ENCODE results near the gene IL17D.
"Not testable (repeated sequence)": the region's sequence is repeated elsewhere in the genome, so short reads cannot be mapped to it uniquely, and the experiment has no call there.

Gene IL17D

GRCh38 chr13:20702915-20703779, at the start of gene IL17D:
IL17D (plus strand) TSS chr13:20703699; CDS start chr13:20704002, 303 bp downstream.
- no peak for FAIRE-seq

DNA sequence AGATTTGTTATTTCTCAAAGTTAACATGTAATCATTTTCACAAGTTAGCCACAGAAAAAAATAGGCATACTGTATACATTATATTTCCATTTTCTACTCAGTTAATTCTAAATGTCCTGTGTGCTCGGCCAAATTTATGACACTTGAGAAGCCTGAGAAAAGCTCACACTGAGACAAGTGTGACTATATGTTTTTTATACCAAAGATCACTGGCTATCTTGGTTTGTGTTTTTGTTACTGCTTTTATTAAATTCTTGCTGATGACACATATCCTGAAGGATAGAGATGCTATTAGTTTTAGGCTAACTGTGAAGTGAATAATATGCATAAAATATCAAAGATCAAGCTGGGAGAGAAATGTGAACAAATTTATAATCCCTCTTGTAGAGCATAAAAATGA, 49.3 kb upstream of the IL17D start:
- FAIRE-seq = no peak

DNA sequence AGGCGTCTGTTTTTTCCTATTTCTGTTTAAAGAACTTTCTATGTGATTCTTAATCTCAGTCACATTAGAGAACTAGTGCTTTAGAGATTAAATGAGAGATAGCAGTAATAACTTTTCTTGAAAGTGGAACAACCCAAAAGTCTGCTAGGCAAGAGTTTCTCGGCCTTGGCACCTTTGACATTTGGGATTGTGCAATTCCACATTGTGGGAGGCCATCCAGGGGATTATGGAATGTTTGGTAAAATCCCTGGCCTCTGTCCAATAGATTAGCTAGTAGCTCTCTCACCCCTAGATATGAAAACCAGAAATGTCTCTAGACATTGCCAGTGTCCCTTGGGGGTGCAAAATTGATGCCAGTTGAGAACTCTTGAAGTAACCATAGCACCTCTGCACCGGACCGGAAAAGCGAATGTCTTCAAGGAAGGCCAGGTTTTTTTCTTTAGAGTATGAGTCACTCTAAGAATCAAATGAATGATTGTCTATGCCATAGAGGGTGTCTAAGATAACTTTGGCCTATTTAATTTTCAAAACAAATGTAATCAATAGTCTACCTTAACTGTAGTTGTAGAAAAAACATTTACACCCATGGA, 45.0 kb upstream of the IL17D start:
- FAIRE-seq = no peak

DNA sequence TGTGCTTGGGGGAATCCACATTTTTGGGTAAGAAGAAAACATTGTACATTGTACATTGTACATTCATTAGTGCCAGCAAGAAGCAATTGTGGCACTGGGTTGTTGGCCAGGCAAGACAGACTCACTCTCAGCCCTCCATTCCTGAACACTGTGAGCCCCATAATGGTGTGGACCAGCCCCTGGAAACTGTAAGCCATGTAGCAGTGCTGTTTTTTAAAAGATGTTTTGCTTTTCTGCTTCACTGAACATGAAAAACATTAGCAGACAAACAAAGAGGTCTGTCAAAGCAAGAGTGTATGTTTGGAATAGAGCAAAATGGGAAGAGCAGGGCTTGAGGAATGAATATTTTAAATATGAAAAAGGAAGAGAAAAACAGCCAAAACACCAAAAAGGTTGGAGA, 39.1 kb upstream of the IL17D start:
- FAIRE-seq = no peak

GRCh38 chr13:20666948-20667347, 36.6 kb upstream of the IL17D start:
- no peak for FAIRE-seq

GRCh38 chr13:20667857-20668437, 35.6 kb upstream of the IL17D start:
- FAIRE-seq = no peak

DNA sequence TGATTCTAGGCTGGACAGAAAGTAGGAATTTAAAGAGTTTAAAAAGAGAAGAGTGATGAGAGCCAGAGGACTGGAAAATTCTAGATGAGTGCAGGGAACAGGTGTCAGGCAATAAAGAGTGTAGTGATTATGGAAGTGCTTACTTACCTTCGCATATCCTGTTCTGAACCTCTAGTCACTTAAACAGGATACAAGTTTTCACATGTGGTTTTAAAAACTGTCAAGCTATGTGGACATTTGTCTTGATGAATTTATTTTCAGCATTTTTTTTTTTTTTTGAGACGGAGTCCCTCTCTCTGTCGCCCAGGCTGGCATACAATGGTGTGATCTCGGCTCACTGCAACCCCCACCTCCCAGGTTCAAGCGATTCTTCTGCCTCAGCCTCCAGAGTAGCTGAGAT, 34.3 kb upstream of the IL17D start:
- FAIRE-seq = no peak

DNA sequence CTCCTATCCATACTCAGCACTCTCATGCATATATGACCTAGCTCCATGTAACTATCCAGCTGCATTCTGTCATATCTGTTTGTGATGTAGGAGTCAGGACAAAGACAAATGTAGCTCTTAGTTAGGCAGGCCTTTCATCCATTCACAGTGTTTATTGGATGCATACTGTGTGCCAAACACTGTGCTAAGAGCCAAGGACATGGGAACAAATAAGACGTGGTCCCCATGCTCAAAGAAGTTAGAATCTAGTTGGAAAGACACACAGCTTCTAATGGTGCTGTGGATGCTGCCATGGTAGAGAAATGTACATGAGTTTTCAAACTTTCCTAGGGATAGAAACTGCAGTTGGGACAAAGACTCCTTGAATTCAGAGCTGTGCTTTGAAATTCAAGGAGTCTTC, 31.7 kb upstream of the IL17D start:
- no peak for FAIRE-seq

GRCh38 chr13:20672772-20673171, 30.7 kb upstream of the IL17D start:
- FAIRE-seq = no peak

DNA sequence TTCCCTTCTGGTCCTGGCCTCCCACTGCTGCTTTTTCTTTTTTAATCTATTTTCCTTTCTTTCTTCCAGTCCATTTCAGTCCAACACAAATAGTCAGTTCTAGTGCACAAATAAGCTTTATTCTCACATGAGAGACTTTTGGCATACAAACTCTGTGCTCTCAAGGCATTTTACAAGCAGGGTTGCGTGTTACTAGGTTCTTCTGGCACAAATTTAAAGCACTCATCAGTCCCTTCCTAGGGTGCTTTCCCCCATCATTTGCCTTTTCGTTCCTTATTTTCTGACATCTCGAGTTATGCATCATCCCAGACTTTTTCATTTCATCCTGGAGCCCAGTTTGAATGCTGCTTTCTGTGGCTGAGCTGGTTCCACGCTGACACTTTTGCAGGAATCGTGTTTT, 29.8 kb upstream of the IL17D start:
- FAIRE-seq = no peak

DNA sequence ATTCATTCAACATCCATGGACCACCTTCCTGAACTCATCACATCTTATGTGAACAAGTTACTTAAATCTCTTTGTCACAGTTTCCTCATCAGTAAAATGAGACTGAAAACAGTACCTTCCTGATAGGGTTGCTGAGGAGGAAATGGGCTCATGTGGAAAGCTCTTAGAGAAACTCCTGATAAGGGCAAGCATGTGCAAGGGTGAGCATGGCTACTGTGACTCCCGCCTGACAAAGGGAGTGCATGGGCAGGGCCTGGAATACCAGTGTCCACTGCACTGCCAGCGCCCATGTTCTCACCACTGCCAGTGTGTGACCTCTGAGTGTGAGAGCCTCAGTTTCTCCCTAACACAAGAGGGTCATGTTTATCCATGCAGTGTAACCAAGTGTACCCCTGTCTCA, 27.3 kb upstream of the IL17D start:
- no peak for FAIRE-seq

- FAIRE-seq = not testable (repeated sequence)
Measured at GRCh38 chr13:20678606-20679005, 24.9 kb upstream of the IL17D start.

- no peak for FAIRE-seq
Measured at GRCh38 chr13:20679879-20680278, 23.6 kb upstream of the IL17D start.

GRCh38 chr13:20680416-20681080, 23.0 kb upstream of the IL17D start:
- no peak for FAIRE-seq

GRCh38 chr13:20681481-20681880, 22.0 kb upstream of the IL17D start:
- FAIRE-seq = not testable (repeated sequence)

- no peak for FAIRE-seq
Measured at GRCh38 chr13:20682061-20682460, 21.4 kb upstream of the IL17D start.

GRCh38 chr13:20684041-20684440, 19.5 kb upstream of the IL17D start:
- FAIRE-seq = no peak

- no peak for FAIRE-seq
Measured at GRCh38 chr13:20684546-20684945, 19.0 kb upstream of the IL17D start.

- no peak for FAIRE-seq
Measured at GRCh38 chr13:20685092-20685491, 18.4 kb upstream of the IL17D start.

GRCh38 chr13:20686167-20686566, 17.3 kb upstream of the IL17D start:
- FAIRE-seq = no peak

- FAIRE-seq = no peak
Measured at GRCh38 chr13:20686863-20687579, 16.5 kb upstream of the IL17D start.

- FAIRE-seq = no peak
Measured at GRCh38 chr13:20689291-20689690, 14.2 kb upstream of the IL17D start.

- FAIRE-seq = no peak
Measured at GRCh38 chr13:20691616-20692015, 11.9 kb upstream of the IL17D start.

All from colon (tissue), 2 donors.